ENCODE data around the gene LRP1B.

DNA sequence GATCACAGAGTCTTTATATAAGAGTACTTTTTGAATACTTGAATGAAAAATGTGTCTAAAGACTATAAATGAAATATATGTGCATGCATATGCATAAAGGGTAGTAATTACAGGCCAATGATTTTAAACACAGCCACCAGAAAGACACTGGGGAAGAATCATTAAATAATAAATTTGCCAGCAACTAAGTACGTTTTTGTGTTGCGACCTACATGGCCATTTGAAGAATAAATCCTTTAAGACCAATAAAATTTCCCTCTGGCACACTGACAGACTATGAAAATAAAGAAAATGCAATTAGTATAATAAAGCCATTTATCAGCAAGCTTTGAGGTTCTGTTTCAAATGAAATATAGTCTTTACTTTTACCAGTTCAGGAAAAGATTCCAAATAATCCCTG lies 1413.3 kb downstream of the LRP1B start:
- TF ChIP-seq, protein P1, sequence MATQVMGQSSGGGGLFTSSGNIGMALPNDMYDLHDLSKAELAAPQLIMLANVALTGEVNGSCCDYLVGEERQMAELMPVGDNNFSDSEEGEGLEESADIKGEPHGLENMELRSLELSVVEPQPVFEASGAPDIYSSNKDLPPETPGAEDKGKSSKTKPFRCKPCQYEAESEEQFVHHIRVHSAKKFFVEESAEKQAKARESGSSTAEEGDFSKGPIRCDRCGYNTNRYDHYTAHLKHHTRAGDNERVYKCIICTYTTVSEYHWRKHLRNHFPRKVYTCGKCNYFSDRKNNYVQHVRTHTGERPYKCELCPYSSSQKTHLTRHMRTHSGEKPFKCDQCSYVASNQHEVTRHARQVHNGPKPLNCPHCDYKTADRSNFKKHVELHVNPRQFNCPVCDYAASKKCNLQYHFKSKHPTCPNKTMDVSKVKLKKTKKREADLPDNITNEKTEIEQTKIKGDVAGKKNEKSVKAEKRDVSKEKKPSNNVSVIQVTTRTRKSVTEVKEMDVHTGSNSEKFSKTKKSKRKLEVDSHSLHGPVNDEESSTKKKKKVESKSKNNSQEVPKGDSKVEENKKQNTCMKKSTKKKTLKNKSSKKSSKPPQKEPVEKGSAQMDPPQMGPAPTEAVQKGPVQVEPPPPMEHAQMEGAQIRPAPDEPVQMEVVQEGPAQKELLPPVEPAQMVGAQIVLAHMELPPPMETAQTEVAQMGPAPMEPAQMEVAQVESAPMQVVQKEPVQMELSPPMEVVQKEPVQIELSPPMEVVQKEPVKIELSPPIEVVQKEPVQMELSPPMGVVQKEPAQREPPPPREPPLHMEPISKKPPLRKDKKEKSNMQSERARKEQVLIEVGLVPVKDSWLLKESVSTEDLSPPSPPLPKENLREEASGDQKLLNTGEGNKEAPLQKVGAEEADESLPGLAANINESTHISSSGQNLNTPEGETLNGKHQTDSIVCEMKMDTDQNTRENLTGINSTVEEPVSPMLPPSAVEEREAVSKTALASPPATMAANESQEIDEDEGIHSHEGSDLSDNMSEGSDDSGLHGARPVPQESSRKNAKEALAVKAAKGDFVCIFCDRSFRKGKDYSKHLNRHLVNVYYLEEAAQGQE (IDR thresholded peaks at IDR 0.05; ENCODE audit: insufficient read depth in 1 of 2, low read depth in 2 of 2, low read length in 2 of 2) = no peak
- no peak for TF ChIP-seq POLR2AphosphoS5 (IDR thresholded peaks at IDR 0.05; ENCODE audit: low read depth, low read length)
- TF ChIP-seq SIN3A (IDR thresholded peaks at IDR 0.05; ENCODE audit: borderline replicate concordance, insufficient read depth, low read length) = no peak

Measured in PFSK-1 (cell line).